Stimulated activated CD8-positive, alpha-beta memory T cell treated with anti-CD3 and anti-CD28 coated beads, Interleukin-7, amount 100 ng/mL, for 24 hours (primary cell): ENCODE results near the gene ANGPTL2.

ENCODE experiments used
- DNase-seq: peaks from one replicate; pipeline ENCODE4 v3.0.0-alpha.2; 2020; ENCODE audit warnings: low read depth

ANGPTL2 gene

DNA sequence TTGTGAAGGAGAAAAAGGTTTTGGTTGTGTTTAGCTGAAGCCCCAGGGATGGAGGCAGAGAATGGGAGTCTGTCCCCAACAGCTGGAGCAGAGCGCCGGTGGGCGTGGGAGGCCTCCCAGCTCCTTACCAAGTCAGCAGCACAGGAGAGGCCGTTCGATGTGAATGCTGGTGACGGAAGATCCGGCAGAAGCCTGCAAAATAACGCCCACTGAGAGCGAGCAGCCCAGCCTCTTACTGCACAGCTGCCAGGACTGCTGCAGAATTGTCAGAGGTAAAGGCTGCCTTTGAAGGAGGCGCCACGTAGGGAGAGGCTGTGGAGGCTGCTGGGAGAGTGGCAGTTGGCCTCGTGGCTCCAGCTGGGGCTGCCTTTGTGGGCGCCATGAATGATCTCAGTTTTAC lies 26.2 kb downstream of the ANGPTL2 start:
- no peak for DNase-seq

- no peak for DNase-seq
These were observed 27.0 kb downstream of the ANGPTL2 start for GRCh38 chr9:127095411-127095810.

- DNase-seq: no peak
These were observed 29.0 kb downstream of the ANGPTL2 start for GRCh38 chr9:127093319-127094020.

- DNase-seq: no peak
These were observed 30.3 kb downstream of the ANGPTL2 start for GRCh38 chr9:127092041-127092608.

GRCh38 chr9:127091526-127091925 lies 30.9 kb downstream of the ANGPTL2 start:
- no peak for DNase-seq

DNA sequence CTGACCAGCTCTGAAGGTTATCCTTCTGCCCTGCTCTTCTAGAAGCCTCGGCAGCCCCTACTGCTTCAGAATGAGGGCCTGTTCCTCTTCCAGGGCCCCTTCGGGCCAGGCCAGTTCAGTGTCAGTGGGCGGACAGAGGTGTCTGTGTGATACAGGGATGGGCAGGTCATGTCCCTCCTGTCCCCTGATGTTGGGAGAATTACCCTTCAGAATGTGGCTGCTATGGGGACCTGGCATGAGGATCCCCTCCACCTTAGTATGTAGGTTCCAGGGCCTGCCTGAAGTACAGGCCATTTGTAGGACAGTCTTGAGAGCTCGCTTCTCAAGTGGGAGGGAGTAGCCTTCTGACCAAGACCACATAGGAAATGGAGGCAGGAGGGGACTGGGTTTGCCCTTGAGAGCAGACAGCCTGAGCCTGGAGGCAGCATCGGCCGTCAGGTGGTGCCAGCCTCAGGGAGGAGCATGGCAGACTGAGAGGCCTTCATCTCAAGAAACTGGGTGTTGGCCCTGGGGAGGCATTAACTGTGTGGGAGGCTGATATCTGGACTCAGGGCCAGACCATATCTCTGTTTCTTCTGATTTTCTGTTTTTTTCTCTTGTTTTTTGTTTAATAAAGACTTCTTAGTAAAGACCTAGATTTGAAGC lies 32.0 kb downstream of the ANGPTL2 start:
- DNase-seq: no peak

- no peak for DNase-seq
These were observed 32.8 kb downstream of the ANGPTL2 start for GRCh38 chr9:127089631-127090081.

- DNase-seq: no peak
These were observed 33.5 kb downstream of the ANGPTL2 start for GRCh38 chr9:127088724-127089615.

DNA sequence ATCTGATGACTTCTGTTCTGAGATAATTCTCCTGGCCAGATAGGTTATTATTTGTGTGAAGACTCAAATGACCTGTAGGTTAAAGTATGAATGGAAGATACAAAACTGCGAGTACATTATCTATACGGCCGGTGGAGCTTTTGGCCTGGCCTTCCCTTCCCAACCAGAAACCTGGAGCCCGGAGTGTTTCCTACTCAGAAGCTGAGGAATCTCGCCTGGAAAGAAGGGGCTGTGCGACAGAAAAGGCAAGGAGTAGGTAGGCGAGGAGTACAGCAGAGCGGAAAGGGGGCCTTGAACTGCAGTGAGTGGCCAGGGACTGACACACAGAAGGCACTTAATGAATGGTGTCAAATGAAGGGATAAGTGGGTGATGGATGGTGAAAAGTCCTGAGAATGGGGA lies 34.6 kb downstream of the ANGPTL2 start:
- DNase-seq: no peak

DNA sequence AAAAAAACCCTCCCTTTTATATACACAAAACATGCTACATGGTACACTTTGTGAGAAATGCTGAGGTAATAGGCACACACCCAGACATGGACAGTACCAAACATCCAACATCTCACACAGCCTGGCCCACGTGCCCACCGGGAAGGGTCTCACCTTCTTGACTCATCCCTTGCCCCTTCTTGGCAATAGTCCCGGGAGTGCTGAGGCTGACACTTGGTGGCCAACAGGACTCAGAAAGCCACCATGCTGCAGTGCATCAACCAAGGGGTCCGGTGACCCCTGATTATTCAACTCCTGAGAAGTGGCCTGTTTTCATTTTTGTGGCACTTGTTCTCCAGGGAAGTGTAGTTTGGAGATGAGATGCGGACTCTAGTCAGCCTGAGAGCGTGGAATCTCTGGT lies 35.0 kb downstream of the ANGPTL2 start:
- no peak for DNase-seq

DNA sequence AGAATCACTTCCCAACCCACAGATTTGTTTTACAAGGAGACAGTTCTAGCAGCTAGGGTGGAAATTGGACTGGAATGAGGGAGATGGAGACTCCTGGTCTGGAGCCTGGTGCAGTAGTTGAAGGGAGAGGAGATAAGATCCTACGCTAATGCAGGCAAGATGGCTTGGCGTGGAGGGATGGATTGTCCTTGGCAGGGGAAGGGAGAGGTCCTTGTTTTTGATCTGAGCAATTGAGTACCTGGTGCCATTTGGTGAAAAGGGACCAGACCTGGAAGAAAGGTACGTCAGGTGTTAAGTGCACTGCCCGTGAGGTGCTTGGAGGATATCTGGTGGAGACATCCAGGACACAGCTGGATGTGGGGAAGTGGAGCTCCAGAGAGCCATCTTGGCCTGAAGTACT lies 35.7 kb downstream of the ANGPTL2 start:
- no peak for DNase-seq

- no peak for DNase-seq
These were observed 37.2 kb downstream of the ANGPTL2 start for GRCh38 chr9:127085186-127085585.

- no peak for DNase-seq
These were observed 38.1 kb downstream of the ANGPTL2 start for GRCh38 chr9:127084076-127085039.

GRCh38 chr9:127083138-127083980 lies 39.1 kb downstream of the ANGPTL2 start:
- no peak for DNase-seq

DNA sequence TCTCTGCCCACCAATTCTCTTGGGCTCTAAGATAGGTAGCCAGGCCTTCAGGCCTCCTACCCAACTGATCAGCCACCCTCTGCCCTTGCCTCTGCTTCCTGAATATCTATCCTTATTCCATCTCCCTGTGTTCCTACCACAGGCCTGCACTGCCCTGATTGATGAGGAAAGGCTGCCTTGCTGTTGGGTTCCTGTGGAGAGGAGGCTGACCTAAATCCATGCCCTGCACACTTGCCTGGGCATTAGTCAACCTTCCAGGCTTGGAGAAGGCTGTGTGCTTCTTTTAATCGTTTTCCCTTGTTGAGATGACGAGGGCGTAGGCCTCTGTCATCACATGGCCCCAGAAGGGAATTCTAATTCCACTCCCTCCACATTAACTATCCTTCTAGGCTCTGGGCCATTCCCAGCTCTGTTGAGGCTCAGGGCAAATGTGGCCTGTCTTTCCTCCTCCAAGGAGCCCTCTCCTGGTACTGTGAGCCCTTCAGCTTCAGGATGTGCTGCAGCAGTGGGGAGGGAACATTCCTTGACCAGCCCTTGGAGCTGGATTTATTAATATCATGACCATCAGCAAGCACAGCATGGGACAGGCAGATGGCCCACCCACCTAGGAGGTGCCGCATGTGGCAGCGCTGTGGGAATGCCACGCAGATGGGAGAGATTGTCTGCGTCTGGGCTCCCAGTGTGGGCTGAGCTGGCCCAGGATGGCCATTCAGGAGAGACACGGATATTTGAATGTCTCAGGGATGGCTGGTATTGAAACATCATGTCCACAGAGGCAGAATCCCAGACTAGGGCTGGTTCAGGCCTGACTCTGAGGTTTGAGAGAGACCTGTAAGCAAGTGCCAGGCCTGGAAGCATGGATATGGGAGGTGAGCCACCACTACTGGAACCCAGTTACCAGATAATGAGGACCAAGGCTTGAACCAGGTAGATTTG lies 40.9 kb downstream of the ANGPTL2 start:
- no peak for DNase-seq

DNA sequence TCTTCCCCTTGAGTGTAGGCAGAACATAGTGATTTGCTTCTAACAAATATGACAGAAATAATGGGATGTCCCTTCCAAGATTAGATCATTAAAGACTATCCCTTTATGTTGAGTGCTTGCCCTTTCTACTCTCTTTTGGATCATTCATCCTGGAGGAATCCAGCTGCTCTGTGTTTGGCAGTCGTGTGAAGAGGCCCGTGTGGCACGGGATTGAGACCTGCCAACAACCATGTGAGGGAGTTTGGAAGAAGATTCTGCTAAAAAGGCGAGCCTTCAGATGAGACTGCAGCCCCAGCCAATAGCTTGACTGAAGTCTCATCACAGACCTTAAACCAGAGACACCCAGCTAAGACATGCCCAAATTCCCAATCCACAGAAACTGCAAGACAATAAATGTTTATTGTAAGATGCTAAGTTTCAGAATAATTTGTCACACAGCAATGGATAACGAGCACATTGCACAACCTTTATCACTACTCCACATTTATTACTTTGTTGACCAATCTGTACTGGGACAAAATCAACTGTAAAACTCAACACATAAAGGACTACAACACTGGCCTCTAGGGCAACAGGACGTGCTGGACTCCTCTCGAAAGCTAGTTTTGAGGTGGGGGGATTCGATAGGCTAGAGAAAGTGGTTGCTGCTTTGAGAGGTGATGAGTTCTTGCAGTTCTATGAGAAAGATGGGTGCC lies 42.8 kb downstream of the ANGPTL2 start:
- no peak for DNase-seq

DNA sequence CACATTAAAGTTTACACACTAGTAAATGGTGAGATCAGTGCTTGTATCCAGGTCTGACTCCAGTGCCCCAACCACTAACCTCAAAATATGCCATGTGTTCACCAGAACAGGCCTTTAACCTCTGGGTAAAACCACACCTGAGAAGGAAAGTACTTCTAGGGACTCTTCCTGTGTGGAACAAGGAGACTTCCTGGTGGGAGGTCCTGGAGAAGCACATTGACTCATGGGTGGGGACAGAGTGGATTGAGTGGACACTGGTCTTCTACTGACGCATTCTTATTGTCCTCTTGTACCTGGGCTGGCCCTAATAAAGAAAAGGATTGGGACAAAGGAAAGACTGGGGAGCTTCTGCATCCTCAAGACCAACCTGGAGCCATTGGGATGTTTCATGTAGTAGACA lies 43.4 kb downstream of the ANGPTL2 start:
- DNase-seq: no peak

- no peak for DNase-seq
These were observed 44.1 kb downstream of the ANGPTL2 start for GRCh38 chr9:127078336-127078735.

- no peak for DNase-seq
These were observed 44.8 kb downstream of the ANGPTL2 start for GRCh38 chr9:127077644-127077946.
